ENCODE measurements around the gene ATAT1. TPM values are rescaled to one million over a fixed set of nuclear protein-coding genes. Genes with fewer than 3 reads are reported as not detected.

ATAT1 gene
- total and polyA plus RNA-seq, 2 of the 13 experiments (the other 11 are each of a cell fraction or from before 2014, with no cell fraction given), result 9.2 to 23.6 TPM

- TF ChIP-seq PATZ1 (CRISPR knock-in tag; IDR thresholded peaks at IDR 0.05) (no peak), NR2F6 (IDR thresholded peaks at IDR 0.05) (peak; percentile 33; the same call in 1 of the 2 replicates), NR2F6 (CRISPR knock-in tag; IDR thresholded peaks at IDR 0.05) (0 out of 2 replicates have a peak, but pooled peaks have one; percentile 8), ZNF839 (CRISPR knock-in tag; IDR thresholded peaks at IDR 0.05; ENCODE audit: borderline replicate concordance) (peak; percentile 100), REXO4 (CRISPR knock-in tag; IDR thresholded peaks at IDR 0.05; ENCODE audit: borderline replicate concordance) (no peak), ZNF562 (CRISPR knock-in tag; IDR thresholded peaks at IDR 0.05; ENCODE audit: borderline replicate concordance) (no peak), ZNF7 (CRISPR knock-in tag; IDR thresholded peaks at IDR 0.05) (no peak), KAT8 (CRISPR knock-in tag; IDR thresholded peaks at IDR 0.05) (peak; percentile 88), CAMTA2 (CRISPR knock-in tag; IDR thresholded peaks at IDR 0.05; ENCODE audit: borderline replicate concordance) (0 out of 2 replicates have a peak, but pooled peaks have one; percentile 13), ZNF670 (CRISPR knock-in tag; IDR thresholded peaks at IDR 0.05; ENCODE audit: borderline replicate concordance) (no peak), HOXA5 (CRISPR knock-in tag; IDR thresholded peaks at IDR 0.05) (peak; percentile 67), SRY (CRISPR knock-in tag; IDR thresholded peaks at IDR 0.05) (peak; percentile 93), SRSF9 (IDR thresholded peaks at IDR 0.05; ENCODE audit: borderline replicate concordance, insufficient read depth, low read depth, low read length, poor library complexity, severe bottlenecking) (no peak), ZNF431 (CRISPR knock-in tag; IDR thresholded peaks at IDR 0.05; ENCODE audit: borderline replicate concordance, low read depth) (no peak), ZNF761 (CRISPR knock-in tag; conservative IDR thresholded peaks at IDR 0.05) (0 out of 2 replicates have a peak, but pooled peaks have one; percentile 19), ZBTB49 (CRISPR knock-in tag; IDR thresholded peaks at IDR 0.05; ENCODE audit: borderline replicate concordance) (no peak), HOXA3 (CRISPR knock-in tag; IDR thresholded peaks at IDR 0.05) (peak; percentile 85), HNF1B (CRISPR knock-in tag; IDR thresholded peaks at IDR 0.05) (peak; percentile 72)
Measured at GRCh38 chr6:30617565-30618269, 9.0 kb upstream of the ATAT1 start, which contains the start of gene MRPS18B (continued).
